ENCODE results near the gene FAM53C.

Gene FAM53C

DNA sequence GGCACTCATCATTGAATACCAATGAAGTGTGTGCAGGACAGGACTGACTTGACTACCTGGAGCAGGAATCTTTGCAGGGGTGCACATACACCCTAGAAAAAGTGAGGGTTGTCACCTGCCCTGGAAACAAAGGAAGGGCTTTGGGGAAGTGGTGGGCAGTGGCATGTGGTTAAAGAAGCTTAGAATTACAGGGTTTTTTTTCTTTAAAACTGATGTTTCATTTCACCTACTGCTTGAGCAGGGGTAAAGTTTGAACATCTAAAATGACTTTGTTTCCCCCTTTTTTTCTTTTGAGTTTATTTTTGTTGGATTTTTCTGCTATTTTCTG lies 12.5 kb downstream of the FAM53C start:
- TF ChIP-seq CREB1 (IDR thresholded peaks at IDR 0.05; ENCODE audit: low read depth) (no peak), EGR1 (IDR thresholded peaks at IDR 0.05) (no peak), YY1 (IDR thresholded peaks at IDR 0.05; ENCODE audit: low read depth) (no peak), FOXM1 (IDR thresholded peaks at IDR 0.05; ENCODE audit: borderline replicate concordance, low read depth) (no peak), TEAD4 (IDR thresholded peaks at IDR 0.05) (no peak)

DNA sequence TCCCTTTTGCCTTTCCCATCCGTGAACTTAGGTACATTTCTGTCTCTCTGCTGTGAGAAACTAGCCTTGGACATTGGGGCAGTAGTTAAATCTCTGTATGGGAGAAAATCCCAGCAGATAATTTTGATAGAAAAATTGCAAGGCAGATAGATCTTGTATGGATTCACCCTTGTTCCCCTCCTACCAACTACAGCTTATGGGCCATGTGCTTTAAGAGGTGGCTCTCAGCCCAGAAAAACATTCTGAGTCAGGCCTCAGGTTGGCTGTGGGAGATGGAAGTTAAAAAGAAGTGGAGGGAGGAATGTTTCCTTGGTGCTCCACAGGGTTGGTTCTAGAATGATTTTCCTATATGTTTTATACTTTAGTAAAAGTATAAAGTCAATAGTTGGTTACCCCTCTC lies 13.0 kb downstream of the FAM53C start:
- TF ChIP-seq NFIC (IDR thresholded peaks at IDR 0.05) (no peak), YY1 (IDR thresholded peaks at IDR 0.05; ENCODE audit: low read depth) (no peak), EGR1 (IDR thresholded peaks at IDR 0.05) (no peak), EP300 (IDR thresholded peaks at IDR 0.05; ENCODE audit: borderline replicate concordance) (no peak), ZBTB7A (IDR thresholded peaks at IDR 0.05; ENCODE audit: low read depth) (no peak), RAD21 (IDR thresholded peaks at IDR 0.05; ENCODE audit: low read depth) (no peak), CEBPB (IDR thresholded peaks at IDR 0.05) (no peak), FOXM1 (IDR thresholded peaks at IDR 0.05; ENCODE audit: borderline replicate concordance, low read depth) (no peak), TCF12 (IDR thresholded peaks at IDR 0.05; ENCODE audit: low read depth) (no peak)
- TF ChIP-seq, protein P1, sequence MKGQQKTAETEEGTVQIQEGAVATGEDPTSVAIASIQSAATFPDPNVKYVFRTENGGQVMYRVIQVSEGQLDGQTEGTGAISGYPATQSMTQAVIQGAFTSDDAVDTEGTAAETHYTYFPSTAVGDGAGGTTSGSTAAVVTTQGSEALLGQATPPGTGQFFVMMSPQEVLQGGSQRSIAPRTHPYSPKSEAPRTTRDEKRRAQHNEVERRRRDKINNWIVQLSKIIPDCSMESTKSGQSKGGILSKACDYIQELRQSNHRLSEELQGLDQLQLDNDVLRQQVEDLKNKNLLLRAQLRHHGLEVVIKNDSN (IDR thresholded peaks at IDR 0.05), result no peak
- TF ChIP-seq, protein P2, sequence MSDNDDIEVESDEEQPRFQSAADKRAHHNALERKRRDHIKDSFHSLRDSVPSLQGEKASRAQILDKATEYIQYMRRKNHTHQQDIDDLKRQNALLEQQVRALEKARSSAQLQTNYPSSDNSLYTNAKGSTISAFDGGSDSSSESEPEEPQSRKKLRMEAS (IDR thresholded peaks at IDR 0.05), result no peak

DNA sequence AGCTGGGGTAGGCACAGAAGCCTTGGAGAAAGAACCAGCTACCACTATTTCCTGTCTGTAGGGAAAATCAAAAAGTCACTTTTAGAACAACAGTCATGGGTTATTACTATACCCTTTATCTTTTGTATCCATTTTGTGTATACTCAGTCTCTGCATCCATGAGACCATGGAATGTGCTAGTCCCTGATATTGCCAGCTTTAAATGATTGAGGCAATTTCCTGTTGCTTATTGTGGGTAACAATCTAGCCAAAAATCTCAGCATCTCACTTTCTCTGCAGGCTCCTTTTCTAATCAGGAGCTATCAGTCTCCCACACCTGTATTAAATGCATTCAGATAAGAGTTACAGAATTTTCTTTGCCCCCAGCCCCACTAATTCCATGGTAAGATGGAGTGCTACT lies 13.5 kb downstream of the FAM53C start:
- TF ChIP-seq RAD21 (IDR thresholded peaks at IDR 0.05; ENCODE audit: low read depth) (no peak), FOXM1 (IDR thresholded peaks at IDR 0.05; ENCODE audit: borderline replicate concordance, low read depth) (no peak), EGR1 (IDR thresholded peaks at IDR 0.05) (no peak), CEBPB (IDR thresholded peaks at IDR 0.05) (no peak)
- TF ChIP-seq, protein P3, sequence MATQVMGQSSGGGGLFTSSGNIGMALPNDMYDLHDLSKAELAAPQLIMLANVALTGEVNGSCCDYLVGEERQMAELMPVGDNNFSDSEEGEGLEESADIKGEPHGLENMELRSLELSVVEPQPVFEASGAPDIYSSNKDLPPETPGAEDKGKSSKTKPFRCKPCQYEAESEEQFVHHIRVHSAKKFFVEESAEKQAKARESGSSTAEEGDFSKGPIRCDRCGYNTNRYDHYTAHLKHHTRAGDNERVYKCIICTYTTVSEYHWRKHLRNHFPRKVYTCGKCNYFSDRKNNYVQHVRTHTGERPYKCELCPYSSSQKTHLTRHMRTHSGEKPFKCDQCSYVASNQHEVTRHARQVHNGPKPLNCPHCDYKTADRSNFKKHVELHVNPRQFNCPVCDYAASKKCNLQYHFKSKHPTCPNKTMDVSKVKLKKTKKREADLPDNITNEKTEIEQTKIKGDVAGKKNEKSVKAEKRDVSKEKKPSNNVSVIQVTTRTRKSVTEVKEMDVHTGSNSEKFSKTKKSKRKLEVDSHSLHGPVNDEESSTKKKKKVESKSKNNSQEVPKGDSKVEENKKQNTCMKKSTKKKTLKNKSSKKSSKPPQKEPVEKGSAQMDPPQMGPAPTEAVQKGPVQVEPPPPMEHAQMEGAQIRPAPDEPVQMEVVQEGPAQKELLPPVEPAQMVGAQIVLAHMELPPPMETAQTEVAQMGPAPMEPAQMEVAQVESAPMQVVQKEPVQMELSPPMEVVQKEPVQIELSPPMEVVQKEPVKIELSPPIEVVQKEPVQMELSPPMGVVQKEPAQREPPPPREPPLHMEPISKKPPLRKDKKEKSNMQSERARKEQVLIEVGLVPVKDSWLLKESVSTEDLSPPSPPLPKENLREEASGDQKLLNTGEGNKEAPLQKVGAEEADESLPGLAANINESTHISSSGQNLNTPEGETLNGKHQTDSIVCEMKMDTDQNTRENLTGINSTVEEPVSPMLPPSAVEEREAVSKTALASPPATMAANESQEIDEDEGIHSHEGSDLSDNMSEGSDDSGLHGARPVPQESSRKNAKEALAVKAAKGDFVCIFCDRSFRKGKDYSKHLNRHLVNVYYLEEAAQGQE (IDR thresholded peaks at IDR 0.05; ENCODE audit: low read depth), result no peak

DNA sequence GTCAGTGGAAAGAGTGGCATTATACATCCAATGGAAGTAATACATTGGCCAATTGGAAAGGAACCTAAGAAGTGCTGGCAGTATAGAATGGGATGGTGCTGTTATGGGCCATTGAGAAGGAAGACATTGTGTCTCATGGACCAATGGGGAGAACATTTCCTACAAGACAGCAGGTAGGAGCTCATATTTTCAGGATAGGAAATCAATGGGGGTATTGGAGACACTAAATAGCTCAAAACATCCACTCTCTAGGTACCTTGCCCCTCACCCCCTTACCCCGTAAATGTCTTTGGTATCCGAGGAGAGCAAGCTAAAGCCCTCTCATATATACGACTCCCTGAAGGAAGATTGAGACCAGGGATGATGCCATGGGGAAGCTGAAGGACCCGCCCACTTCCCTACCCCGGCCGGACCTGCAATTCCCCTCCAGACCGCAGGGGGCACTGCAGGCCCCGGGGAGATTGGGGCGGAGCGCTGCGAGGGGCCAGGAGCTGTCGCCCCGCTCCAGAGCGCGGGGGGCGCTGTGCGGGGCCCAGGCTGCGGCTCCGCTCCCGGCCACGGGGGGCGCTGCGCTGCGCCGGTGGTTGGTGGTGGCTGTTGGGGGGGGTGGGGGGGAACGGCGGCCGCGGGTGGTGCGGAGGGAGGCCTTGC lies 14.1 kb downstream of the FAM53C start, which contains the start of gene KDM3B:
KDM3B (plus strand) TSS at position 615 of the 651 bp plus-strand sequence. CDS start 111 bp downstream, outside the sequence.
- TF ChIP-seq YY1 (IDR thresholded peaks at IDR 0.05; ENCODE audit: low read depth), result peak; percentile 60; the same call in 1 of the 2 replicates
- TF ChIP-seq, protein P1 (IDR thresholded peaks at IDR 0.05), result no peak; the same call in 1 of the 2 replicates
- no peak for TF ChIP-seq EGR1 (IDR thresholded peaks at IDR 0.05)
- TF ChIP-seq RAD21 (IDR thresholded peaks at IDR 0.05; ENCODE audit: low read depth), result peak; percentile 31; the same call in 1 of the 2 replicates
- TF ChIP-seq TEAD4 (IDR thresholded peaks at IDR 0.05), result no peak
- TF ChIP-seq, protein P2 (IDR thresholded peaks at IDR 0.05), result peak; percentile 57; the same call in 1 of the 2 replicates
- no peak for TF ChIP-seq NFIC (IDR thresholded peaks at IDR 0.05)
- TF ChIP-seq TCF12 (IDR thresholded peaks at IDR 0.05; ENCODE audit: low read depth), result peak; percentile 44
- no peak for TF ChIP-seq CEBPB (IDR thresholded peaks at IDR 0.05)
- TF ChIP-seq CREB1 (IDR thresholded peaks at IDR 0.05; ENCODE audit: low read depth), result no peak
- no peak for TF ChIP-seq TAF1 (IDR thresholded peaks at IDR 0.05; ENCODE audit: low read depth)

DNA sequence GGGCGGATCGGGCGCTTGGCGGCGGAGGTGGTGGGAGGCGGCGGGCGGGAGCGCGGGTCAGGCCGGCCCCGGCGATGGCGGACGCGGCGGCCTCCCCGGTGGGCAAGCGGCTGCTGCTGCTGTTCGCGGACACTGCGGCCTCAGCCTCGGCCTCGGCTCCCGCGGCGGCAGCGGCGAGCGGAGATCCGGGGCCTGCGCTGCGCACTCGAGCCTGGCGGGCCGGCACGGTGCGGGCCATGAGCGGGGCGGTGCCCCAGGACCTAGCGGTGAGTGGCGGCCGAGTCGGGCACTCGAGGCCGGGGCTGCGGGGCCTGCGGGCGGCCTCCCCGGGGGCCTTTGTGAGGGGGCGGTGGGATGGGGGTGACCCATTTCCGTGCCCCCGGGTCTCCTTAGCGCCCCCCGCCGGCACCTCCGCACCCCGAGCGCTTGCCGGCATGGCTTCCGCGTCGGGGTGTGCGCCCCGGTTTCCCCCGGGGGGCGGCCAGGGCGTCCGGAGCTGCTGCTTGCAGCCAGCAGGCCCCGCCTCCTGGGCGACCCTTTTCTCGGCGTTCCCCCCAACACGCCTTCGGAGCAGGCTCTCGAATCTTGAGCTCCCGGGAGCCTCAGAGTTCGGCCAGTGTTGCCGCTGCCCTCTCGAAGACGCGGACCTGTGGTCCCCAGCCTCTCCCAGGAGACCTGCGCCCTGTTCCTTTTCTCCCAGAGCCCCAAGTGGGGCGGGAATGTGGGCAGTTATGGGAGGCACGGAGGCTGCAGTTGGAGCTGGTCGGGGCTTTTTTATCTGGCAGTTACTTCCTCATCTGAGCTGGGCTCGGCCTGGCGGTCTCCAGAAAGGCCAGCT lies 14.9 kb downstream of the FAM53C start:
- TF ChIP-seq, protein P3 (IDR thresholded peaks at IDR 0.05; ENCODE audit: low read depth), result no peak
- TF ChIP-seq CEBPB (IDR thresholded peaks at IDR 0.05) (no peak), YY1 (IDR thresholded peaks at IDR 0.05; ENCODE audit: low read depth) (no peak; the same call in 1 of the 2 replicates), EGR1 (IDR thresholded peaks at IDR 0.05) (0 out of 2 replicates have a peak, but pooled peaks have one; percentile 7), NFIC (IDR thresholded peaks at IDR 0.05) (no peak), TCF12 (IDR thresholded peaks at IDR 0.05; ENCODE audit: low read depth) (no peak), ZBTB7A (IDR thresholded peaks at IDR 0.05; ENCODE audit: low read depth) (peak; percentile 38; the same call in 1 of the 2 replicates), RAD21 (IDR thresholded peaks at IDR 0.05; ENCODE audit: low read depth) (no peak), CREB1 (IDR thresholded peaks at IDR 0.05; ENCODE audit: low read depth) (no peak)
- TF ChIP-seq, protein P1 (IDR thresholded peaks at IDR 0.05), result no peak
- TF ChIP-seq, protein P2 (IDR thresholded peaks at IDR 0.05), result 0 out of 2 replicates have a peak, but pooled peaks have one; percentile 8
